Astrocyte (in vitro differentiated cells and primary cell): ENCODE results near the gene ATG2B. TPM values are rescaled to one million over a fixed set of nuclear protein-coding genes. Genes with fewer than 3 reads are reported as not detected.
A peak's percentile ranks its signal among the peaks of the same experiment; 100 is the strongest.

ENCODE experiments used
- DNase-seq: peaks from one replicate; pipeline ENCODE4 v3.0.0-alpha.2; 2010; ENCODE audit warnings: low read depth
- FAIRE-seq: peaks from 2 replicates; lab custom pipeline; 2011; peaks lifted over from hg19 to GRCh38; lab: Jason Lieb, UNC
- H2AFZ ChIP-seq: 2 replicates; pipeline ENCODE4 v1.6.0; 2012; ENCODE audit warnings: low read depth, low read length, inconsistent platforms
- H3K27ac ChIP-seq: 2 replicates; pipeline ENCODE4 v1.5.1; 2011; ENCODE audit warnings: low read depth, low read length, inconsistent platforms
- H3K27me3 ChIP-seq: 2 replicates; pipeline ENCODE4 v1.6.0; 2011; ENCODE audit warnings: low read length, inconsistent platforms; ENCODE audit not compliant: insufficient read depth
- H3K36me3 ChIP-seq: 2 replicates; pipeline ENCODE4 v1.5.1; 2011; ENCODE audit warnings: low read length, inconsistent platforms; ENCODE audit not compliant: insufficient read depth
- H3K4me1 ChIP-seq: 2 replicates; pipeline ENCODE4 v1.5.1; 2011; ENCODE audit warnings: low read length, inconsistent platforms; ENCODE audit not compliant: insufficient read depth
- H3K4me2 ChIP-seq: 2 replicates; pipeline ENCODE4 v1.6.0; 2012; ENCODE audit warnings: low read length, inconsistent platforms
- H3K4me3 ChIP-seq: 2 replicates; pipeline ENCODE4 v1.5.1; 2011; ENCODE audit warnings: low read depth, mild to moderate bottlenecking, low read length, inconsistent platforms; ENCODE audit not compliant: insufficient read depth
- H3K79me2 ChIP-seq: 2 replicates; pipeline ENCODE4 v1.6.0; 2012; ENCODE audit warnings: mild to moderate bottlenecking, low read length, inconsistent platforms; ENCODE audit not compliant: insufficient read depth
- H3K9ac ChIP-seq: 2 replicates; pipeline ENCODE4 v1.6.0; 2012; ENCODE audit warnings: mild to moderate bottlenecking, low read length, inconsistent platforms
- H3K9me3 ChIP-seq: 2 replicates; pipeline ENCODE4 v1.5.1; 2012; ENCODE audit warnings: low read depth, mild to moderate bottlenecking, low read length, inconsistent platforms; ENCODE audit not compliant: insufficient read depth
- H4K20me1 ChIP-seq: 2 replicates; pipeline ENCODE4 v1.6.0; 2012; ENCODE audit warnings: low read length, inconsistent platforms; ENCODE audit not compliant: insufficient read depth
- H3K27ac Mint-ChIP-seq: one replicate; pipeline ENCODE4 v1.8.0; 2021; ENCODE audit warnings: mild to moderate bottlenecking, mixed read lengths; ENCODE audit not compliant: unreplicated experiment
- H3K27me3 Mint-ChIP-seq: one replicate; pipeline ENCODE4 v1.8.0; 2021; ENCODE audit warnings: low read depth, mixed read lengths; ENCODE audit not compliant: unreplicated experiment
- H3K36me3 Mint-ChIP-seq: one replicate; pipeline ENCODE4 v1.8.0; 2021; ENCODE audit warnings: low read depth, mixed read lengths; ENCODE audit not compliant: unreplicated experiment
- H3K4me1 Mint-ChIP-seq: one replicate; pipeline ENCODE4 v1.8.0; 2021; ENCODE audit warnings: low read depth, mixed read lengths; ENCODE audit not compliant: unreplicated experiment
- H3K4me3 Mint-ChIP-seq: one replicate; pipeline ENCODE4 v1.8.0; 2021; ENCODE audit warnings: mild to moderate bottlenecking, moderate library complexity, mixed read lengths; ENCODE audit not compliant: unreplicated experiment
- H3K9me3 Mint-ChIP-seq: one replicate; pipeline ENCODE4 v1.8.0; 2021; ENCODE audit warnings: mild to moderate bottlenecking, mixed read lengths; ENCODE audit not compliant: unreplicated experiment
- CTCF ChIP-seq: IDR thresholded peaks from 2 replicates; pipeline ENCODE4 v1.5.1; 2011; ENCODE audit warnings: low read depth, mild to moderate bottlenecking, inconsistent platforms, low read length, moderate library complexity; ENCODE audit not compliant: insufficient read depth
- EZH2 ChIP-seq: IDR thresholded peaks from 2 replicates; pipeline ENCODE4 v1.6.1; 2012; ENCODE audit warnings: mild to moderate bottlenecking, low read length, inconsistent platforms; ENCODE audit not compliant: insufficient read depth
- total RNA-seq: library from RNA; stranded (reverse); gene quantifications from 2 replicates; pipeline ENCODE4 v1.2.1, GENCODE V29; 2021

The ATG2B gene
- total RNA-seq, 1 donor from 2014 or later: 14.2 TPM

- no peaks in the 10 kb centered on the region for H3K79me2 ChIP-seq
- H3K27ac ChIP-seq: no peak overlapping the region
- H2AFZ ChIP-seq: no peak overlapping the region
- H3K36me3 ChIP-seq: no peaks in the 10 kb centered on the region
- Mint-ChIP-seq H3K9me3 (peaks cover 11% of the 10 kb centered on the region), H3K4me3 (no peak overlapping the region), H3K36me3 (peaks cover 1% of the 10 kb centered on the region), H3K4me1 (peaks cover 18% of the 10 kb centered on the region), H3K27me3 (peaks cover 6% of the 10 kb centered on the region), H3K27ac (no peak overlapping the region)
- H3K27me3 ChIP-seq: no peaks in the 10 kb centered on the region
- no peak for FAIRE-seq
- no peak overlapping the region for H3K4me3 ChIP-seq
- no peak for TF ChIP-seq EZH2
- TF ChIP-seq CTCF: no peak
- no peak overlapping the region for H3K9ac ChIP-seq
- peak; percentile 59 for DNase-seq
- H4K20me1 ChIP-seq: no peaks in the 10 kb centered on the region
- no peak overlapping the region for H3K4me2 ChIP-seq
- peaks cover 17% of the 10 kb centered on the region for H3K4me1 ChIP-seq
- peaks cover 4% of the 10 kb centered on the region for H3K9me3 ChIP-seq
Observed at GRCh38 chr14:96274122-96274521, 89.0 kb downstream of the ATG2B start.

DNA sequence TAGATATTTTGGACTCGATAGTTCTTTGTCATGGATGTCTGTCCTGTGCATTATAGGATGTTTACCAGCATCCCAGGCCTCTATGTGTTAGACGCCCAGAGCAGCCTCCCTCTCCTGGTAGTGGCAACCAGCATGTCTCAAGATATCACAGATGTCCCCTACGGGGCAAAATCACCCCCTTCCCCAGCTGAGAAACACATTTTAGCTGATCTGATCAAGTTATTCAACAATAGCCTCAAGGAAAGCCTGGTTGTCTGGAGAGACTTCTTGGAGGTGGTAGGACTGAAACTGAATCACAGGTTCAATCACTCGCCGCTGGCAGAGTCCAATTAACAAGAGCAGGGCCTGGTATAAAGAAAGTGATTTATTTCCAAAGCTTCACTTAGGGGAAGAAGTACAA is 89.5 kb downstream of the ATG2B start:
- H3K4me3 ChIP-seq: no peak overlapping the region
- no peaks in the 10 kb centered on the region for H3K36me3 ChIP-seq
- H3K4me1 ChIP-seq: peaks cover 22% of the 10 kb centered on the region
- H4K20me1 ChIP-seq: no peaks in the 10 kb centered on the region
- DNase-seq (no peak), FAIRE-seq (no peak)
- TF ChIP-seq CTCF (no peak), EZH2 (no peak)
- H3K27me3 ChIP-seq: no peaks in the 10 kb centered on the region
- H3K4me3 Mint-ChIP-seq: no peak overlapping the region
- no peak overlapping the region for H2AFZ ChIP-seq
- no peak overlapping the region for H3K27ac Mint-ChIP-seq
- H3K9me3 Mint-ChIP-seq: peaks cover 8% of the 10 kb centered on the region
- peaks cover 4% of the 10 kb centered on the region for H3K9me3 ChIP-seq
- no peak overlapping the region for H3K9ac ChIP-seq
- peaks cover 18% of the 10 kb centered on the region for H3K4me1 Mint-ChIP-seq
- H3K27ac ChIP-seq: no peak overlapping the region
- H3K27me3 Mint-ChIP-seq: peaks cover 6% of the 10 kb centered on the region
- H3K79me2 ChIP-seq: no peaks in the 10 kb centered on the region
- H3K36me3 Mint-ChIP-seq: peaks cover 1% of the 10 kb centered on the region
- no peak overlapping the region for H3K4me2 ChIP-seq

DNA sequence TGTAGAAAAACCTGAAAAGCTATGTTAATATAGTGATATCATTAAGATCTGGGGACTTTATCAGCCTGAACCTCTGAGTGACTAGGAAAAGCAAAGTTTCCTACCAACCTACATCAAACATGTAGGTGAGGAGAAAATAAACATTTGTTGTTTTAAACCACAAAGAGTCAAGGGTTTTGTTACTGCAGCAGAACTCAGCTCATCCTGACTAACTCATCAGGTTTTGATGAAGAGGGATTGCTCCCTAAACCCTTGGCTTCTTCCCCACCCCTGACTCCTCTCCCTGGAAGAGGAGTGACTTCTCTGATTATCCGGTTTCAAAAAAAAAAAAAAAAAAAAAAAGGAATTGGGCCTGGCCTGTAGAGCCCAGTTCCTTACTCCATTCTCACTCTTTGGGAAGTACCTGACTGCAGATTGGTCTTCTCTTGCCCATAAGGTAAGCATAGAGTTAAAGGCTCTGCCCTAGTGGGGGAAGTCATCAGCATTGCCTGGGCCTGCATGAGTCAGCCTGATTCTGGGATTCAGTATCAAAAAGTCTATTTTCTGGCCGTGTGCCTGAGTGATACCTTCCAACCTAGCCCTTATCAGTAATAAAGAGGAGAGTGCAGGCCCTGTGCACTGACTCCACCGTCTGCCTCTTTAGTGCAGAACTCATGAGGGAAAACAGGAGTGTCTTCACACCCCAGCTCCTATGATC is 90.2 kb downstream of the ATG2B start:
- Histone ChIP-seq H3K9ac (no peak overlapping the region), H3K9me3 (peaks cover 3% of the 10 kb centered on the region), H3K27me3 (no peaks in the 10 kb centered on the region), H2AFZ (no peak overlapping the region), H4K20me1 (no peaks in the 10 kb centered on the region), H3K79me2 (no peaks in the 10 kb centered on the region), H3K4me1 (peaks cover 25% of the 10 kb centered on the region), H3K4me2 (no peak overlapping the region), H3K36me3 (no peaks in the 10 kb centered on the region), H3K4me3 (no peak overlapping the region), H3K27ac (no peak overlapping the region)
- peaks cover 1% of the 10 kb centered on the region for H3K36me3 Mint-ChIP-seq
- TF ChIP-seq EZH2 (no peak), CTCF (no peak)
- peak overlapping the region; percentile 56 for H3K27ac Mint-ChIP-seq
- peaks cover 18% of the 10 kb centered on the region for H3K4me1 Mint-ChIP-seq
- peaks cover 6% of the 10 kb centered on the region for H3K9me3 Mint-ChIP-seq
- FAIRE-seq (no peak), DNase-seq (peak; percentile 63)
- H3K4me3 Mint-ChIP-seq: no peak overlapping the region
- peaks cover 6% of the 10 kb centered on the region for H3K27me3 Mint-ChIP-seq
